Measurements from ENCODE around the gene POLE3. TPM values are rescaled to one million over a fixed set of nuclear protein-coding genes. Genes with fewer than 3 reads are reported as not detected.

Gene POLE3
- total and polyA plus RNA-seq, 9 of the 15 experiments (the other 6 are each of a cell fraction or from before 2014, with no cell fraction given): 52.6 to 179 (median 110) TPM

GRCh38 chr9:113398796-113399195 lies 11.7 kb downstream of the POLE3 start:
- WGBS (ENCODE audit: insufficient coverage, low coverage, missing lambda C conversion rate): 73% methylated on average over 4 of the region's 5 CpGs
- FAIRE-seq (no peak), ATAC-seq (no peak), DNase-seq (ENCODE audit: extremely low read depth in 1 of 4, low spot score in 3 of 4) (no peak)
- Histone ChIP-seq H3K4me3 (no peak overlapping the region), H3K27me3 (ENCODE audit: control insufficient read depth in 2 of 2, insufficient read depth in 2 of 2, low read length in 2 of 2) (no peaks in the 10 kb centered on the region), H3K9ac (ENCODE audit: insufficient read depth in 1 of 2, low read depth in 2 of 2, low read length in 2 of 2) (no peak overlapping the region), H3K4me1 (replicated peaks in 1 of 2; ENCODE audit: control insufficient read depth in 2 of 2, insufficient read depth in 2 of 2, low read length in 2 of 2) (peaks cover 22 to 42% of the 10 kb centered on the region in 2 experiments; a peak in 4 of 5 replicates), H4K20me1 (replicated peaks; ENCODE audit: control insufficient read depth, insufficient read depth, low read length) (0 out of 2 replicates have a peak, but pooled peaks cover 3% of the 10 kb centered on the region), H3K36me3 (ENCODE audit: control insufficient read depth, insufficient read depth, low read length) (no peaks in the 10 kb centered on the region), H3K9me1 (ENCODE audit: control insufficient read depth, insufficient read depth, low read length) (no peaks in the 10 kb centered on the region), H3K79me2 (ENCODE audit: control insufficient read depth, insufficient read depth, low read length) (no peaks in the 10 kb centered on the region), H3K9me3 (replicated peaks; ENCODE audit: control insufficient read depth, insufficient read depth, low read depth, low read length) (no peaks in the 10 kb centered on the region), H2AFZ (ENCODE audit: low read depth, low read length) (no peak overlapping the region), H3K27ac (ENCODE audit: extremely low read depth, low read depth, low read length) (no peak overlapping the region), H3K4me2 (ENCODE audit: insufficient read depth, low read length) (no peak overlapping the region)
- intact Hi-C loops (cut with micrococcal nuclease) (no loop called here), in situ Hi-C loops (cut with MboI) (no loop called here)
- ChIA-PET POLR2A (interaction anchor here (0.6 to 4.5 kb wide), 8 partner anchors 8 to 154 kb away, joined by 3 to 43 read pairs (median 3); partner anchors contain the start of genes C9orf43 and POLE3), CTCF (ENCODE audit: low intra/inter-chr PET ratio) (no interaction called here)
- BruUV-seq (replicated peaks): no TSS peak
- TF ChIP-seq PTRF (tag; IDR thresholded peaks at IDR 0.05): no peak
- TF ChIP-seq SIN3A (IDR thresholded peaks at IDR 0.05; ENCODE audit: borderline replicate concordance in 2 of 2, control insufficient read depth in 1 of 2, low read depth in 2 of 2, low read length in 2 of 2): no peak
- no peak for TF ChIP-seq MCM3 (IDR thresholded peaks at IDR 0.05)
- TF ChIP-seq ZNF395 (CRISPR knock-in tag; IDR thresholded peaks at IDR 0.05): no peak
- no peak for TF ChIP-seq NEUROD1 (IDR thresholded peaks at IDR 0.05; ENCODE audit: borderline replicate concordance, low read depth, low read length, partially characterized antibody)
- no peak for TF ChIP-seq RFX1 (IDR thresholded peaks at IDR 0.05)
- TF ChIP-seq ZNF444 (CRISPR knock-in tag; IDR thresholded peaks at IDR 0.05): no peak
- no peak for TF ChIP-seq HOXB6 (CRISPR knock-in tag; IDR thresholded peaks at IDR 0.05; ENCODE audit: borderline replicate concordance)
- no peak for TF ChIP-seq EZH2 (IDR thresholded peaks at IDR 0.05; ENCODE audit: borderline replicate concordance, low read depth, low read length)
- TF ChIP-seq SETDB1 (IDR thresholded peaks at IDR 0.05; ENCODE audit: low read length): no peak
- TF ChIP-seq ZNF583 (CRISPR knock-in tag; IDR thresholded peaks at IDR 0.05): no peak
- TF ChIP-seq HSF4 (CRISPR knock-in tag; IDR thresholded peaks at IDR 0.05; ENCODE audit: borderline replicate concordance): no peak
- no peak for TF ChIP-seq SMARCA4 (IDR thresholded peaks at IDR 0.05)
- TF ChIP-seq, protein P1, sequence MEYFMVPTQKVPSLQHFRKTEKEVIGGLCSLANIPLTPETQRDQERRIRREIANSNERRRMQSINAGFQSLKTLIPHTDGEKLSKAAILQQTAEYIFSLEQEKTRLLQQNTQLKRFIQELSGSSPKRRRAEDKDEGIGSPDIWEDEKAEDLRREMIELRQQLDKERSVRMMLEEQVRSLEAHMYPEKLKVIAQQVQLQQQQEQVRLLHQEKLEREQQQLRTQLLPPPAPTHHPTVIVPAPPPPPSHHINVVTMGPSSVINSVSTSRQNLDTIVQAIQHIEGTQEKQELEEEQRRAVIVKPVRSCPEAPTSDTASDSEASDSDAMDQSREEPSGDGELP (CRISPR knock-in tag; IDR thresholded peaks at IDR 0.05; ENCODE audit: borderline replicate concordance): no peak
- no peak for TF ChIP-seq MAX (CRISPR knock-in tag; IDR thresholded peaks at IDR 0.05)
- no peak for TF ChIP-seq NRF1 (conservative IDR thresholded peaks at IDR 0.05 in 1 of 2, IDR thresholded peaks at IDR 0.05 in 1 of 2)
